ENCODE data around the gene GRPR. TPM values are rescaled to one million over a fixed set of nuclear protein-coding genes. Genes with fewer than 3 reads are reported as not detected.

The GRPR gene
- polyA plus RNA-seq, 1 of the 3 experiments (the other 2 are of a cell fraction): 1.2 TPM

GRCh38 chrX:16103625-16104024 lies 19.7 kb upstream of the GRPR start:
- no peaks in the 10 kb centered on the region for H3F3A ChIP-seq (replicated peaks; ENCODE audit: insufficient read depth)
- 44% methylated on average over 4 of the region's 4 CpGs for WGBS (ENCODE audit: low lambda C conversion rate)

DNA sequence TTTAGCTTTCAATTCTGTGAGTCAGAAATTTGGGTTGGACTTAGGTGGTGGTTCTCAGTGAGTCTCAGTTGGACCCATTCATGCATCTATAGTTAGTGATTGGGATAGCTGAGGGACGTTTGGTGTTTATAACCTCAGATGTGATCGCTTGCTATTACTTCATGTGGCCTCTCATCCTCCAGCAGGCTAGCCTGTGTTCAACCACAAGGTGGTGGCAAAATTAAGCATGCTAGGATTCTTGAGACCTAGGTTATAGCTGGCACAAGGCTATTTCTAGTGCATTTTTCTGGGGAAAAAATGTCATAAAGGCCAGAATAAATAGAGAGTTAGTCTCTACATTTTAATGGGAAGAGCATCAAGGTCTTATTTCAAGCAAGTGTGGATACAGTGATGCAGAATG lies 10.9 kb upstream of the GRPR start:
- POLR2A ChIA-PET: no interaction called here

More at GRCh38 chrX:16103625-16104024, 19.7 kb upstream of the GRPR start:
- no peak for DNase-seq
- ChIA-PET POLR2A (no interaction called here), CTCF (interaction anchor here (1.1 kb wide), 1 partner anchor 13 kb away, joined by 3 read pairs; no protein-coding TSS in a partner anchor)
- no peaks in the 10 kb centered on the region for H3K79me2 ChIP-seq (ENCODE audit: insufficient read depth)
- peaks cover 0 to 2% of the 10 kb centered on the region in 2 experiments; a peak in 1 of 4 replicates for H3K4me1 ChIP-seq (ENCODE audit: control insufficient read depth in 1 of 2, insufficient read depth in 2 of 2, low read depth in 1 of 2, low read length in 1 of 2)
- TF ChIP-seq SIN3A (IDR thresholded peaks at IDR 0.05; ENCODE audit: borderline replicate concordance, low read depth, low read length) (no peak), FOXJ3 (CRISPR knock-in tag; IDR thresholded peaks at IDR 0.05) (no peak), RXRA (IDR thresholded peaks at IDR 0.05; ENCODE audit: borderline replicate concordance, low read depth) (no peak), YY1 (IDR thresholded peaks at IDR 0.05; ENCODE audit: low read depth) (no peak), USF2 (IDR thresholded peaks at IDR 0.05; ENCODE audit: borderline replicate concordance, low read depth, low read length) (no peak)
- H3K9ac ChIP-seq: no peak overlapping the region
- no peak overlapping the region for H2AFZ ChIP-seq (ENCODE audit: low read depth)
- no peaks in the 10 kb centered on the region; the same call in 1 of the 2 replicates for H3K27me3 ChIP-seq (ENCODE audit: insufficient read depth)
- no peaks in the 10 kb centered on the region for H3K9me3 ChIP-seq
- H3K27ac ChIP-seq (ENCODE audit: low read depth in 2 of 2, low read length in 1 of 2): no peak overlapping the region
- H3K36me3 ChIP-seq (replicated peaks in 1 of 2; ENCODE audit: control insufficient read depth in 1 of 2, insufficient read depth in 2 of 2, low read length in 1 of 2): no peaks in the 10 kb centered on the region
- H3K9me2 ChIP-seq: no peaks in the 10 kb centered on the region
- H3K4me2 ChIP-seq: no peak overlapping the region
- H4K20me1 ChIP-seq (ENCODE audit: insufficient read depth): no peaks in the 10 kb centered on the region
- H3K4me3 ChIP-seq (ENCODE audit: low read depth in 2 of 2, low read length in 1 of 2): no peak overlapping the region

More for the DNA sequence above, 10.9 kb upstream of the GRPR start:
- no peak overlapping the region for H3K4me3 ChIP-seq (ENCODE audit: low read depth in 2 of 2, low read length in 1 of 2)
- no peak overlapping the region for H2AFZ ChIP-seq (ENCODE audit: low read depth)
- DNase-seq: no peak
- no peaks in the 10 kb centered on the region for H3K36me3 ChIP-seq (replicated peaks in 1 of 2; ENCODE audit: control insufficient read depth in 1 of 2, insufficient read depth in 2 of 2, low read length in 1 of 2)
- H3K9ac ChIP-seq: no peak overlapping the region
- H3K79me2 ChIP-seq (ENCODE audit: insufficient read depth): no peaks in the 10 kb centered on the region
- H3K4me2 ChIP-seq: no peak overlapping the region
- no peak overlapping the region for H3K27ac ChIP-seq (ENCODE audit: low read depth in 2 of 2, low read length in 1 of 2)
- no peaks in the 10 kb centered on the region for H3K9me2 ChIP-seq
- H3K4me1 ChIP-seq (ENCODE audit: control insufficient read depth in 1 of 2, insufficient read depth in 2 of 2, low read depth in 1 of 2, low read length in 1 of 2): no peaks in the 10 kb centered on the region
- no peak for TF ChIP-seq GABPA (IDR thresholded peaks at IDR 0.05; ENCODE audit: low read depth)
- no peak for TF ChIP-seq CHD2 (IDR thresholded peaks at IDR 0.05; ENCODE audit: low read length, partially characterized antibody)
- no peak for TF ChIP-seq FOXM1 (IDR thresholded peaks at IDR 0.05; ENCODE audit: low read depth)
- no peak for TF ChIP-seq PBX3 (IDR thresholded peaks at IDR 0.05)
- no peak for TF ChIP-seq MAX (IDR thresholded peaks at IDR 0.05; ENCODE audit: low read depth)
- no peak for TF ChIP-seq FOXJ3 (CRISPR knock-in tag; IDR thresholded peaks at IDR 0.05)
- no peak for TF ChIP-seq NFIC (IDR thresholded peaks at IDR 0.05; ENCODE audit: borderline replicate concordance)
- TF ChIP-seq, protein P1, sequence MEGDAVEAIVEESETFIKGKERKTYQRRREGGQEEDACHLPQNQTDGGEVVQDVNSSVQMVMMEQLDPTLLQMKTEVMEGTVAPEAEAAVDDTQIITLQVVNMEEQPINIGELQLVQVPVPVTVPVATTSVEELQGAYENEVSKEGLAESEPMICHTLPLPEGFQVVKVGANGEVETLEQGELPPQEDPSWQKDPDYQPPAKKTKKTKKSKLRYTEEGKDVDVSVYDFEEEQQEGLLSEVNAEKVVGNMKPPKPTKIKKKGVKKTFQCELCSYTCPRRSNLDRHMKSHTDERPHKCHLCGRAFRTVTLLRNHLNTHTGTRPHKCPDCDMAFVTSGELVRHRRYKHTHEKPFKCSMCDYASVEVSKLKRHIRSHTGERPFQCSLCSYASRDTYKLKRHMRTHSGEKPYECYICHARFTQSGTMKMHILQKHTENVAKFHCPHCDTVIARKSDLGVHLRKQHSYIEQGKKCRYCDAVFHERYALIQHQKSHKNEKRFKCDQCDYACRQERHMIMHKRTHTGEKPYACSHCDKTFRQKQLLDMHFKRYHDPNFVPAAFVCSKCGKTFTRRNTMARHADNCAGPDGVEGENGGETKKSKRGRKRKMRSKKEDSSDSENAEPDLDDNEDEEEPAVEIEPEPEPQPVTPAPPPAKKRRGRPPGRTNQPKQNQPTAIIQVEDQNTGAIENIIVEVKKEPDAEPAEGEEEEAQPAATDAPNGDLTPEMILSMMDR (IDR thresholded peaks at IDR 0.05): peak; percentile 43
- TF ChIP-seq GATA2 (CRISPR knock-in tag; IDR thresholded peaks at IDR 0.05): no peak
- no peak for TF ChIP-seq RCOR1 (IDR thresholded peaks at IDR 0.05; ENCODE audit: low read length)
- TF ChIP-seq JUND (IDR thresholded peaks at IDR 0.05): no peak
- no peak for TF ChIP-seq MXI1 (IDR thresholded peaks at IDR 0.05; ENCODE audit: low read depth, low read length)
- TF ChIP-seq TCF12 (IDR thresholded peaks at IDR 0.05): no peak
- no peak for TF ChIP-seq MEF2A (IDR thresholded peaks at IDR 0.05; ENCODE audit: borderline replicate concordance, low read depth)
- TF ChIP-seq RAD21 (IDR thresholded peaks at IDR 0.05; ENCODE audit: low read length): 0 out of 2 replicates have a peak, but pooled peaks have one; percentile 9
- WGBS (ENCODE audit: low lambda C conversion rate): 34% methylated on average over 2 of the region's 2 CpGs
- CTCF ChIA-PET: interaction anchor here (1.1 to 2.5 kb wide), 3 partner anchors 11 to 559 kb away, joined by 3 to 11 read pairs (median 4); partner anchors contain the start of gene GRPR
- no peaks in the 10 kb centered on the region for H4K20me1 ChIP-seq (ENCODE audit: insufficient read depth)
- H3K27me3 ChIP-seq (ENCODE audit: insufficient read depth): no peaks in the 10 kb centered on the region; the same call in 1 of the 2 replicates
- H3K9me3 ChIP-seq: no peaks in the 10 kb centered on the region
- no peaks in the 10 kb centered on the region for H3F3A ChIP-seq (replicated peaks; ENCODE audit: insufficient read depth)
